GM23338 (cell line): ENCODE results near the gene CNTNAP2.

ENCODE experiments used
- CTCF ChIP-seq, 2 experiments: fragments of 200-600 bp in 1 of 2; sonication (generic) in 1 of 2; conservative IDR thresholded peaks; 2 replicates each; pipeline versions ENCODE4 v1.5.1 to v1.6.1; 2016 to 2017; ENCODE audit warnings: antibody characterized with exemption in 2 of 2, low read depth in 2 of 2, mild to moderate bottlenecking in 2 of 2, moderate library complexity in 1 of 2
- EZH2 ChIP-seq: fragments of 200-600 bp; sonication (generic); IDR thresholded peaks from one replicate; pipeline ENCODE4 v1.8.0; 2017; ENCODE audit warnings: antibody characterized with exemption, mild to moderate bottlenecking, low read depth; ENCODE audit not compliant: unreplicated experiment

- TF ChIP-seq CTCF (conservative IDR thresholded peaks at IDR 0.05; ENCODE audit: low read depth in 2 of 2) (no peak), EZH2 (no peak)
Observed at GRCh38 chr7:148060724-148061123, 1944.1 kb downstream of the CNTNAP2 start.
